ENCODE measurements around the gene TMEM231.
A peak's percentile ranks its signal among the peaks of the same experiment; 100 is the strongest.

TMEM231 gene

DNA sequence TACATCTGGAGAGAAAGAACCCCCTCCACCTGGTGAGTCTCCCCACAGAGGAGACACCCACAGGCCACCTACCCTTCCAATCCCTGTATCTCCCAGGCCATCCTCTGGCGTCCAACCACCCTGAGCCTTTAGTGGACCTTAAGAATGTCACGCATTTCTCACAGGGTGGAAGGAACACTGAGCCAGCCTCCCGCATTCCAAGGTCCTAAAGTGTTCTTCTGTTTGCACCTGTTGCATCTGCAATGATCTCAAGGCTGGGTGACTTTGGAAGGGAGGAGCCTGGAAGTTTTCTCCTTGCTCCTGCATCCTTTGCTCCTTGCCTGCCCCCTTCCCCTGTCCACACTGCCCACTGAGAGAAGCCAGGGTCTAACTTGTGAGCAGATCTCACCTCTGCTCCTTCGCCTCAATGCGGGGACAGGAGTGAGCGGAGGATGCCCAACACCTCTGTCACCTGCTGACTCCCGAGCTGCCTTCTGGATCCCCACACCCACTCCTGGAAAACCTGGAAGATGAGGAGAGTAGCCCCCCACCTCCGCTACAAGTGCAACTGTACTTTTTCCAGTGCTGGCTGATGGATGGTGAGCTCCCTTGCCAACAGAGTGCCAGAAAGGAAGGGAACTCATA, 23.8 kb downstream of the TMEM231 start:
- DNase-seq (ENCODE audit: low spot score): no peak

GRCh38 chr16:75529959-75530358, 26.1 kb downstream of the TMEM231 start:
- DNase-seq (ENCODE audit: low spot score): no peak

DNA sequence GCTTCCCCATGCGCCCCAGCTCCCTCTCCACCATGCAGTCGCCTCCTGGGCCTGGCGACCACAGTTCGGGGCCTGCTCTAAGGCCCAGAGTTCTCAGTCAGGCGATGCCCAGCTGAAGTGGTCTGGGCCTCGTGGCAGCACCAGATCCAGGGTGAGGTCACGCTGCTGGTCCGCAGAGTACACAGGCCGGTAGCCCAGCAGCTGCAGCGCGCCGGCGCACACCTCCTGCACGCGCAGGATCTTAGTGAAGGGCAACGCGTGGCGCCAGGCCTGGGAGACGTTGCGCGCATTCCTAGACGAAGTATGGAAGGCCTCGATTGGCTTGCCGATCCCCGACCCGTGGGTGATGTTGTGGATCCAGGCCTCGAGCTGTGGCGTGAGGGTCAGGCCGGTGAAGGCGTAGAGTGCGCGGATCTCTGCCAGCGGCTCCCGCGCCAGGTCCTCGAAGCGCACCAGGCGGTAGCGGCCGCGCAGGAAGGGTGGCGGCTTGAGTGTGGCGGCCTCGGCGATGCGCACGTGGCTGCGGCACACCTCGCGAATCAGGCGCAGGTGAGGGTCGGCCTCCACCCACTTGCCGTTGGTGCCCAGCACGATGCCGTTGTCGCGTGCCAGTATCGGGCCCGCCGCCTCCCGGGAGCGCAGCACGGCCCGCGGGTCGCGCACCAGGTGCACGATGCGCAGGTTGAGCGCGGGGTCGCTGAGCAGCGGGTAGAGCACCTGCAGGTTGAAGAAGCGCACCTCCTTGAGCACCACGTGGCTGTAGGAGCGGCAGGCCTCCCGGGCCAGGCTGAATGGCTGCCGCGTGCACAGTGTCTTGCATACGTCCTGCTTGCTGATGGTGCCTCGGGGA, 26.8 kb downstream of the TMEM231 start:
- DNase-seq (ENCODE audit: low spot score): no peak

DNA sequence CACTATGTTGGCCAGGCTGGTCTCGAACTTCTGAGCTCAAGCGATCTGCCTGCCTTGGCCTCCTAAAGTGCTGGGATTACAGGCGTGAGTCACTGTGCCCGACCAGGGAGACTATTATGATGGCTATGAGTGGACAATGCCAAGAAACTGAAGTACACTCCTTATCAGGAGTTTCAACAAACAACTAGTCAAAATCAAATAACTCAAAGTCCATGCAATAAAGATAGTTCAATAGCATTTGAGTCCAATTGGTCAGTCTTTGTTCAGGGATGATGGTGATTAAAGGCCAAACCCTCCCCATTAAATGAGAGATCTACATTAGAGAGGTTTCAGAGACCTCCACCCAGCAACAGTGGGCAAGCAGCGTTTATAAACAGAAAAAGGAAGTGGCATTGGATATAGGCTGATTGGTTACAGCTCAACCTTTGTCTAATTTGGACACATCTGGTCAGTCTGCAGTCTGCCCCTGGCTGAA, 28.2 kb downstream of the TMEM231 start:
- DNase-seq (ENCODE audit: low spot score): no peak

DNA sequence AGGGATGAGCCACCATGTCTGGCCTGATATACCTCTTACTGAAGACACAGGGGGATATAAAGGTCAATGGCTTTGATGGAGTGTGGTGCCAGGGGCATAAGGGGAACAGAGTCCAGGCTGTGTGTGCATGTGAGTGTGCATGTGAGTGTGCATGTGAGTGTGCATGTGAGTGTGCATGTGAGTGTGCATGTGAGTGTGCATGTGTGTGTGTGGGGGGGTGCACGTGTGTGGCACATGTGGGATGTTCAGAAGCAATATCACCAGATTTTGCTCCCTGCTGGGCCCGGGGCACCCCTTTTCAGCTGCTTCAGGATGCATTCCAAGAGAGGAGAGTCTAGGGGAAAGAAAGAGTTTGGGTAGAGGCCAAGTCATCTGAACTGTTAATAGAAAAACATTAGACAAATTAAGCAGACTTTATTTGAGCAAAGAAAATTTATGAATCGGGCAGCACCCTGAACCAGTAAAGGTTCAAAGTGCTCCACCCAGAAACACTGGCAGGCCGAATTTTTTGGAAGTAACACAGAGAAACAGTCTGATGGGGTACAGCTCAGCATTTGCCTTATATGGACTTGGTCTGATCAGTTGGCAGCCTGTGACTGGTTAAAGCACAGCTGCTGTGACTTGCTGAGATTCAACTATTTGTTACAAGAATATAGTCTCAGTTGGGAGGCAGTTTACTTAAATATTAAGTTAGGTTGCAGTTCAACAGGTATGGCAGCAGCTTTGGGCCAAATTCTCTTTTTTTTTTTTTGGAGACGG, 29.8 kb downstream of the TMEM231 start:
- DNase-seq (ENCODE audit: low spot score): no peak

DNA sequence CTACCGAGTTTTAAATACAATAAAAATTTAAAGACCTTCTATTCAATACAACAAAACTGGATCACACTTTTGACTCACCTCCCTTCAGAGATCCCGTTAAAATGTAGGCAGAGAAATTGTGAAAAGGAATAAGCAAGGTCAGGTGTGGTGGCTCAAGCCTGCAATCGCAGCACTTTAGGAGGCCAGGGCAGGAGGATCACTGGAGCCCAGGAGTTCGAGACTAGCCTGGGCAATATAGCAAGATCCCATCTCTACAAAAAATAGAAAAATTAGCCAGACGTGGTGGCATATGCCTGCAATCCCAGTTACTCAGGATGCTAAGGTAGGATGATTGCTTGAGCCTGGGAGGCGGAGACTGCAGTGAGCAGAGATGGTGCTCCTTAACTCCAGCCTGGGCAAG, 36.9 kb downstream of the TMEM231 start:
- DNase-seq (ENCODE audit: low spot score): no peak

DNA sequence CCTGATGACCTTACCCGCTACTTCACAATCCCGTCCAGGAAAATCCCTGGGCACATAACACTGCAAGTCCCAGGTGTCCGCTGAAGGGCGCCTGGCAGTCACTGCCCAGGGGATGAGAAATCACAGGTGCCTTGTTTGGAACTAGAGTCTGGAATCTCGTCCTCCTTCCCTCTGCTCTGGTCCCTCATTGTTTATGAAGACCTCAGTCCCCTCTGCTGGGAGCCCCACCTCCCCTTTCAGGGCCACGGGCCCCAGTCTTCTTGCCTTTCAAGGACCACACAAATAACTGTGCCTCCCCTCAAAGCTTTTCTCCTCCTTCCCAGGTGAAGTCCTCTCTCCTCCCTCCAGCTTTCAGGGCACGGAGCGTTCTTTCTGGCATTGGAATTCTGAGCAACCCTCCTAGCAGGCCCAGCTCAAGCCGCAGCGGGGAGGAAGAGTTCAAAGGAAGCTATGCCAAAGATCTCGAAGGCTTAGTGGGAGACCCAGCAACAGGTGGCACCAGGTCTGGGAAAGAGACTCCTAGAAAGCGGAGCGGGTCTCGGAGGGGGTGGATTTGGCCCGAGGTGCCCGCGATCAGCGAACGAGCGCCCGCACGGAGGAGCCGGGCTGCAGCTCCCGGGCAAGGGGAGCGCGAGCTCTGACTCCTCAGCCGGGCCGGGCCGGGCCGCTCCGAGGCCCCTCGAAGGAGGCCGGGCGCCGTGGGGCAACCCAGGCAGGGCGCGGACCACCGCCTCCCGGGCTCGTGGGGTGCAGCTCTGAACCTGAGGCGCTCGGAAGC, 39.7 kb downstream of the TMEM231 start:
- DNase-seq (ENCODE audit: low spot score): peak; percentile 53

DNA sequence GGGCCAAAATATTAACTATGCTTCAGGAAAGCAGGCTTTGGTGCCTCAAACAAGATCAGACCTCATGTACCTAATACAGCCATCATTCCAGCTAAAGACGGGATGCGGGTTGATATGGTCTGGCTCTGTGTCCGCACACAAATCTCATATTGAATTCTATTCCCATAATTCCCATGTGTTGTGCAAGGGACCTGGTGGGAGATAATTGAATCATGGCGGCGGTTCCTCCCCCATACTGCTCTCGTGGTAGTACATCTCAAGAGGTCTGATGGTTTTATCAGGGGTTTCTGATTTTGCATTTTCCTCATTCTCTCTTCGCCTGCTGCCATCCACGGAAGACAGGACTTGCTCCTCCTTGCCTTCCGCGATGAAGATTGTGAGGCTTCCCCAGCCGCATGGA, 41.8 kb downstream of the TMEM231 start:
- DNase-seq (ENCODE audit: low spot score): no peak

DNA sequence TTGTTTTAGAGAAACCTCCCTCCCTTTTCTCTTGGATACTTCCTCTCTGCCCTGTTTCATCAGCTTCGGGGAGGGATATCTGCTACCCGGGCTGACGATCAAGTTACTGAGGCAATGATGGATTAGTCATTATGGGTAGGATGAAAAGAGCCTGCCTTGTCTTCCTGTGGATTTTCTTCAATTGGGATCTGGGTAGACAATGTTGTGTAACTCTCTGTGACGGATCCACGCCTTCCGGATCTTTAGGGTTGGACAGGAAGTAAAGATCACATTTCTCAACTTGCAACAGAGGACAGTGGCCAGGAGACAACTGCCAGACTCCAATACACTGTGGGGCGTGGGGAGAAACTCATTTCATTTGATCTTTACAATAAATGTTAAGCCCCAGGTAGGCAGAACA, 49.5 kb downstream of the TMEM231 start:
- no peak for DNase-seq (ENCODE audit: low spot score)

DNA sequence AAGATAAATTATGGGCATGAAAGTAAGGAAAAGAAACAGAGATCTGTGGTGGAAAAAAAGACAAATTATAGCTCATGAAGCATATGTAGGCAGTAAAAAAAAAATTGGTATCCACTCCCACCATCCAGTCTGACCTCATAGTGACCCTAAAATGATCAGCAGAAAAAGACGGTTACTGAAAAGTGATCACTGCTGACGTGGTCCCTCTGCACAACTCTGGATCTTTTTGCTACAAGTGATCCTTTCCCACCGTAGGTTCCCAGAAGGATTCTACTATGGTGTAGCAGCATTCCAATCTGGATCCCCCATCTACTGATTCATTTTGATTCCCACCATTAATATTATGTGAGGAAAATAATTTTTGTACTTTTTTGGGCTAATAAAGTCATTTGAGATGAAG, 49.9 kb downstream of the TMEM231 start:
- DNase-seq (ENCODE audit: low spot score): no peak

DNA sequence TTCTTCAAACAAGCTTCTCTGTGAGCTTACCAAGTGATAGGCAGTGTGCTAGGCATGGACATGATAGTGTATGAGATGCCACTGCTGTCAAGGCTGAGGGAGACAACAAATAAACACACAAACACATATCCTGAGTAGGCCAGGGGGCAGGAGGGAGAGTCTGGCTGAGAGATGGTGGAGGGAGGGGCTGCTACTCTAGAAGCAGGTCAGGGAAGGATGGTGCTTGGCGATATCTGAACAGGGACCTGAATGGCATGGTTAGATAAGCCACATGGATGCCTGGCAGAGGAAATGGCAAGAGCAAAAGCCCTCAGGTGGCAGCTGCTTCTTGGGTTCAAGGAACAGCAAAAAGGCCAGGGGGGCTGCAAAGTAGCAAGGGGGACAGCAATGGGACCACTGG, 52.3 kb downstream of the TMEM231 start:
- DNase-seq (ENCODE audit: low spot score): no peak

DNA sequence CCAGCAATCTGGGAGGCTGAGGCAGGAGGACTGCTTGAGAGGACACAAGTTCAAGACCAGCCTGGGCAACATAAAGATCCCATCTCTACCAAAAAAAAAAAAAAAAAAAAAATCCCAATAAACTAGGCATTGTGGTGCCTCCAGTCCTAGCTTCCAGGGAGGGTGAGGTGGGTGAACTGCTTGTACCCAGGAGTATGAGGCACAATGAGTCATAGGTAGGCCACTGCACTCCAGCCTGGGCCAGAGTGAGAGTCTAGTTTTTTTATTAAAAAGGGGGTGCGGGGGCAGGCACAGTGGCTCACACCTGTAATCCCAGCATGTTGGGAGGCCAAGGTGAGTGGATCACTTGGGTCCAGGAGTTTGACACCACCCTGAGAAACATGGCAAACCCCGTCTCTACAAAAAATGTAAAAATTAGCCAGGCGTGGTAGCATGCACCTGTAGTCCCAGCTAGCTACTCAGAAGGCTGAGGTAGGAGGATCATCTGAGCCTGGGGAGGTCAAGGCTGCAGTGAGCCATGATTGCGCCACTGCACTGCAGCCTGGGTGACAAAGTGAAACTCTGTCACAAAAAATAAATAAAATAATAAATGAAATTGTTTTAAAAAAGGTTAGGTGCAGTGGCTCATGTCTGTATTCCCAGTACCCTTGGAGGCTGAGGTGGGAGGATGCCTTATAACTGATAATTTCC, 53.0 kb downstream of the TMEM231 start:
- DNase-seq (ENCODE audit: low spot score): no peak

DNA sequence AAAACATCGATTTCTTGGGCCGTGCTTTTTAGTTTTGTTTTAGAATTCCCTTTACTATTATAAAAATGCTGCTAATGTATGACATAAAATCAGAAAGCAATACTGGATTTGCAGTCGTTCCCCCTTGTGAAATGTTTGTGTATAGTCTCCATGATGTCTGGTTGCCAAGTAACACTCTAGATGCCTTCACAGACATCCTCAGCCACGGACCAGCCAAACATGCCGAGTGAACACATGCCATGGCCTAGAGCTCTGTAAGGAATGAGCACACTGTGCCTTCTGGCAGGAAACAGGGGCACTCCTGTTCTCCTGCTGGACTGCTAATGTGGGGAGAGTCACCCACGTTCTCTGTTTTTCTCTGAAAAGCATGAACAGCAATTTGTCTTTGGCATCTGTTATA, 54.2 kb downstream of the TMEM231 start:
- peak; percentile 93 for DNase-seq (ENCODE audit: low spot score)

DNA sequence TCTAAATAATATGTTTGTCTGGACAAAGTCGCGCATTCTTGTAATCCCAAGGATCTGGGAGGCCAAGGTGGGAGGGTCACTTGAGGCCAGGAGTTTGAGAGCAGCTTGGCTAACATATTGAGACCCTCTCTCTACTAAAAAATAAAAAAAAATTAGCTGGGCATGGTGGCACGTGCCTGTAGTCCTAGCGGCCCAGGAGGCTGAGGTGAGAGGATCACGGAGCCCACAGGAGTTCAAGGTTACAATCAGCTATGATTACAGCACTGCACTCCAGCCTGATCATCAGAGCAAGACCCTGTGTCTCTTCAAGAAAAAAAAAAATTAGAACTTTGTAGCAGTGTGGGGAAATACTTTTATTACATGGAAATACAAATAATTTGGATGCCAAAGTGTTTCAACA, 54.7 kb downstream of the TMEM231 start:
- DNase-seq (ENCODE audit: low spot score): no peak

DNA sequence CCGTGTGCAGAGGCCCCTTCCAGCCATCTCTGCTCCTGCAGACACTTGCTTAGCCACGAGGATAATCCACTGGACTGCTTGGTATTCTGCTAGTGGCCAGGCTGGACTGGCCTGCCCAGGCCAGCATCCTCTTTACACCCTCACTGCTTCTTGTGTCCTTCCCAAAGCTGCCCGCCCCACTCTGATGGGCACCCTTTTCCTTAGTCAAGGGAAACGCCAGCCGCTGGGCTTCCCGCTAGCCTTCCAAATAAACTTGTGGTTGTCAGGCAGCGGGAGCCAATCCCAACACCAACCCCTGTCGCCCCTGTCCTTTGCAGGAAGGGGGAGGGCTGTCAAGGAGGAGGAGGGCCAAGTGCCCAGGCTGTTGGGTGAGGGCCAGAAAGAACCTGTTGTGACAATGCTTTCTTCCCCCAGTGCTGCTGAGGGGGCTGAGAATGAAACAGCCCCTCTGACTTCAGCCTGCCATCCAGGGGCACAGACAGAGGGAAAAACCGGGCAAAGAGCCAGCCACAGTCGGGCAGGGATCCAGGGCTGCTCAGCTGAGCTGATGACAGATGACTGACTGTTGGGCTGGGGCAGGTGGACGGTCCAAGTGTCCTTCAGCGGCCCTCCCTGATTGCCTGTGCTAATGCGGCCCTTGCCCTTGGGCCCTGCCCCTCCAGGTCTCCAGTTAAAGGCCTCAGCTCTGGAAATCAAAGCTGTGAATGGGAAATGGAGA, 57.3 kb downstream of the TMEM231 start:
- DNase-seq (ENCODE audit: low spot score): peak; percentile 48

DNA sequence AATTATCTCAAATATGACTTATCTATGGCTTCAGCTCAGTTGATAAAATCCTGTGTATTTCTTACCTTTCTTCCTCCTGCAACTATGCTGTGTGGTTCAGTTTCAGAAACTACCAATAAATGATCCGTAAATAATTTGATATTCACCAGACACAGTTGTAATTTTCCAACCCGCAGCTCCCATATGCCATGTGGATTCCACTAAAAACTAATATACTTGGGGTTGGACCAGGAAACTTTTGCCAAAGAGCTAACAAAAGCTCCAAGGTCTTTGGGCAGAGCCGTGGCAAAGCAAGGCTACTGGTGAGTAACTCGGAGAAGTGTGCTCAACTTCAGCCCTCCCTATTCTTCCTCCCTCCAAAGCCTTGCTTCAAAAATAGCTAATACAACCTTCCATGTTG, 58.5 kb downstream of the TMEM231 start:
- DNase-seq (ENCODE audit: low spot score): peak; percentile 90

- peak; percentile 50 for DNase-seq (ENCODE audit: low spot score)
These were observed 60.9 kb downstream of the TMEM231 start, which contains the start of gene CHST6 for GRCh38 chr16:75495076-75495674. CHST6 (minus strand) TSS chr16:75495441; CDS start chr16:75479828, 15,613 bp downstream.

- DNase-seq (ENCODE audit: low spot score): peak; percentile 47
These were observed 61.4 kb downstream of the TMEM231 start for GRCh38 chr16:75494661-75495075.

- no peak for DNase-seq (ENCODE audit: low spot score)
These were observed 61.9 kb downstream of the TMEM231 start for GRCh38 chr16:75494184-75494583.

- DNase-seq (ENCODE audit: low spot score): peak; percentile 37
These were observed 64.2 kb downstream of the TMEM231 start for GRCh38 chr16:75491876-75492275.

All from cerebellar cortex (tissue), 1 donor.